ENCODE measurements around the gene FXYD5.
"Not testable (repeated sequence)": the region's sequence is repeated elsewhere in the genome, so short reads cannot be mapped to it uniquely, and the experiment has no call there.

The FXYD5 gene

DNA sequence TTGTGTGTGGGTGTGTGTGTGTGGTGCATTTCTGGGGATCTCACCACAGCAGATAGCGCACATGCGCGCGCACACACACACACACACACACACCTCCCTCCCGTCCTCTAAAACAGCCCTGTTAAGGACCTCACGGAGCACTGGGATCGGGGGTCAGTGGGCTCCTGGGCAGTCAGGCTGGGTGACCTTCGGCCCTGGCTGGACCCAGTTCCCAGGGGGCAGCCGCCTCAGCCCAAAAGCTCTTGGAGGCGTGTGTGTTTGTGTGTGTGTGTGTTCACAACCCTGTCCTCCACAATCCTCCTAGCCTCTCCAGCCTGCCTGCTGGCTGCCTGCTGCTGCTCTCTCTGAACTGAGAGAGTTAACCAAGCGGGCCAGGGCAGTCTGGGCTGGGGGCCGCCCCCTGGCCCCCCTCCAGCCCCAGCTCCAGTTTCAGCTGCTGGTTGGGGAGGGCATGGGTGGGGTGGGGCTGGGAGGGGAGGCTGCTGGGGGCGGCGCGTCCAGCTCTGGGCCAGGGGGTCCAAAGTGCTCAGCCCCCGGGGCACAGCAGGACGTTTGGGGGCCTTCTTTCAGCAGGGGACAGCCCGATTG is 16.1 kb upstream of the FXYD5 start, which contains the start of gene FXYD1:
Gene FXYD1, plus strand, starts transcription at position 520 of the 588 bp plus-strand sequence. CDS start 1,256 bp downstream, outside the sequence.
- DNase-seq (ENCODE audit: low read depth), result no peak

DNA sequence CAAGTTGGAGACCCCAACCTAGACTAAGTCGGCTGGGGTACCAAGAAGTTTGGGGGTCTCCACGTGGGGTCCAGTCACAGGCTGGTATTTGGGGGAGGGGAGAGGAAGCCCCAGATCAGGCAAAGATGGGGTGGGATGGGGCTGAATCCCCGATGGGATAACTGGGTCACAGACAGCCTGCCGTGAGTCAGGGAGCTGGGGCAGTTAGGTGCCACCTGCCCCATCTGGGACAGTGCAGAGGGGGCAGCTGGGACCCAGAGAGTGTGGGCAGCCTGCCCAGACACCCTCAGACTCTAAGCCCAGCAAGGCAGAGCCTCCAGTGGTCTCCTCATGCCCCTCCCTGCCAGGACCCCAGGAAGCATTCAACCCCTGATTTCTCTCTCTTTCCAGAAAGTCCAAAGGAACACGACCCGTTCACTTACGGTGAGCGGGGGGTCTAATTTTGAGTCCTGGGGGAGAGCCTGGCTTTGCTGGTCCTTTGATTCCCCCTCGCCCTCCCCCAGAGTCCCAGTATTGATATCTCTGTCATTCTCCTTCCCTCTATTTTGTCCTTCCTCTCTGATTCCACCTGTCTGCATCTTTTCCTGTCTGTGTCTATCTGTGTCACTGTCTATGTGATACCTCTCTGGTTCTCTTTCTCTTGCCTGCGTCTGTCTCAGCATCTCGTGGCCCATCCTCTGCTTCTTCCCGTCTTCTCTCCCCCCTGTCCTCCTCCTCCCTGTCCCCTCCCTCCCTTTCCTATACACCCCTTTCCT is 14.2 kb upstream of the FXYD5 start:
- no peak for DNase-seq (ENCODE audit: low read depth)

DNA sequence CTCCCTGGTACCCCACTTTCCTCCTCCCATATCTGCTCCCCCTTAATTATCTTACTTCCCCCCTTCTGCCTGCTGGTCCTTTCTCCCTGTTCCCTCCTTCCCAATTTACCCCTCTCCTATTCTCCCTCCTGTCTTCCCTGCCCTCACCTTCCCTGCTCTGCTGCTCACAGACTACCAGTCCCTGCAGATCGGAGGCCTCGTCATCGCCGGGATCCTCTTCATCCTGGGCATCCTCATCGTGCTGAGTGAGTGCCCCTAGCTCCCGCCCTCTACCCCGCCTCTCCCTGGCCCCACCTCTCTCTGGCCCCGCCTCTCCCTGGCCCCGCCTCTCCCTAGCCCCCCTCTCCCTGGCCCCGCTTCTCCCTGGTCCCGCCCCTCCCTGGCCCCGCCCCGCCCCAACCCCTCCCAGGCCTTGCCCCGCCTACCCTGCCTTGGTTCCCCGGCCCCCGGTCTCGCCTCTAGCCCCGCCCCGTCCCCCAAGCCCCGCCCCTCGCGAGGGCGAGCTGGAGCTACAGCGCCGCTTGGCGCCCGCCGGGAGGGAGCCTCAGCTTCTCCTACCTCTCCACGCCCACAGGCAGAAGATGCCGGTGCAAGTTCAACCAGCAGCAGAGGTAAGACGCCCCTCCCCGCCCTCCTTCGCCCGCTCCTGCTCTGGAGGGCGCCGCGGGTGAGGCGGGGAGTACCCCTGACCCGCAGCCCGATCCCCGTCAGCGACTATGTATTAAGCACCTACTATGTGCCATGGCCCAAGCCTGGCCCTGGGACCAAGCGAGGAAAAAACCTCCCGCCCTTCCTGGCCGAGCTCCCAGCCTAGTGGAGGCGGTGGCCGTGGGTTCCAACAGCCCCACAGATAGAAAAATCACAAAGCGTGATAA is 13.3 kb upstream of the FXYD5 start:
- no peak for DNase-seq (ENCODE audit: low read depth)

DNA sequence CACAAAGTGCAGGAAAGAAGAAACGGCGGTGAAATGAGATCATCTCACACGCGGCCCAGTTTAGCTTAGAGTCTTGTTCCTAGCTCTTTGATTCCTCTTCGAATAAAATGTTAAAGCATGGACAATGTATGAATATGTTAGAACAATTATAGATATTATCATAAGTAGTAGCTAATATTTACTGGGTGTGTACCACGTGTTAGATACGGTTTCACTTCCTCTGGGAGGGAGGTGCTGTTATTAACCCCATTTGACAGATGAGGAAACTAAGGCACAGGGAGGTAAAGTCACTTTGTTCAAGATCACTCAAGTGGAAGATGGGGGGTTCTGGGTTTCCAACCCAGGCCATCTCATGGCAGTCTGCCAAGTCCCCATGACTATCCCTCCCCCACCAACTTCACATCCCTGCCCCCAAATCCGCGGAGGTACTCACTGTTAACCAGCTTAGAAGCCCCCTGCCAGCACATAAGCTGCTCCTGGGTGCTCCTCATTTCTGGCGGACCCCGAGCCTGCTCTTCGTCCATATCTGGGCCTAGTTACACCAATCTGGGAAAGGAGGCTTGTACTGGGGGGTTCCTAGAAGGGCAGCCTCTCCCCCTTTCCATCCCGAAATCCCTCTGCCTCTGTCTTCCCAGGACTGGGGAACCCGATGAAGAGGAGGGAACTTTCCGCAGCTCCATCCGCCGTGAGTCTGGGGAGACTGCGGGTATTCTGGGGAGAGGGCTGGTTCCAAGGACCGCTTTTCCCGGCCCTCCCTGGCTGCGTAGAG is 12.5 kb upstream of the FXYD5 start:
- DNase-seq (ENCODE audit: low read depth), result no peak

DNA sequence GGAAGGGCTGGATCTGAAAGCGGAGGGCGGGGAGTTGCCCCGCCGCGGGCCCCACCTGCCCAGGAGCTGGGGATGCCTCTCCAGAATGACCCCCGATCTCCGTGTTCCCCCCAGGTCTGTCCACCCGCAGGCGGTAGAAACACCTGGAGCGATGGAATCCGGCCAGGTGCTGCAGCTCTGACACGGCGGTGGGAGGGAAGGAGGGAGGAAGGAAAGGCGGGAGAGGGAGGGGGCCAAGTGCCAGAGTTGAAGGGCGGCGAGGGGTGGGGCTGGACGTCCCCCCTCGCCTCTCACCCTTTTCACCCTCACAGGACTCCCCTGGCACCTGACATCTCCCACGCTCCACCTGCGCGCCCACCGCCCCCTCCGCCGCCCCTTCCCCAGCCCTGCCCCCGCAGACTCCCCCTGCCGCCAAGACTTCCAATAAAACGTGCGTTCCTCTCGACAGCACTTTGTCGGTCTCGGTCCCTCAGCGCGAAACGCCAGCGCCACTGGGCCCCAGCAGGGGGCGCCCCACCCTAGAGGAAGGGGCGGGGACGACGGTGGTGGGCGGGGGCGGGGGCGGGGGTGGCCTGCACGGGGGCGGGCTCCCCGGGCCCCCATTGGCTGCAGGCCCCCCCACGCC is 11.8 kb upstream of the FXYD5 start:
- no peak for DNase-seq (ENCODE audit: low read depth)

DNA sequence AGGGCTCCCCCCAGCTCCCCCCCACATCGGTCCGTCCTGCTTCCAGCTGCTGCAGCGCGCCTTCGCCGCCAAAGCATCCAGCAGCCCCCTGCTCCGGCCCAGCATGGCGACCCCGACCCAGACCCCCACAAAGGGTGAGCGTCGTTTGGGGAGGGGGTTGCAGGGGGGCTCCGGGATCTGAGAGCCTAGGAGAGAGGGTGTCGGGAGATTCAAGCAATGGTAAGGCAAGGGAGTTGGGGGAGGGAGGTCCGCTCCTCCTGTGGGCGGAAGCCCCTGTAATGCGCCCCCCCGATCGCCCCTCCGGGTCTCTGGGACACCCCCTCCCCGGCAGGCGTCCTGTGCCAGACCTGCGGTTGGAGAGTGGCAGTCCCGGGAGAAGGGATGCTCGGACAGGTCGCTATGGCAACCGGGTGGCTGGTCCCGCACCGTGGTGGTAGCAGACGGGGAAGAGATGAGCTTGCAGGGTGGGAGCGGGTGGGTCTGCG is 11.3 kb upstream of the FXYD5 start, which contains the start of gene FXYD7:
Gene FXYD7, plus strand, starts transcription at position 25 of the 485 bp plus-strand sequence. Its CDS starts 79 bp downstream, at position 104.
- no peak for DNase-seq (ENCODE audit: low read depth)

DNA sequence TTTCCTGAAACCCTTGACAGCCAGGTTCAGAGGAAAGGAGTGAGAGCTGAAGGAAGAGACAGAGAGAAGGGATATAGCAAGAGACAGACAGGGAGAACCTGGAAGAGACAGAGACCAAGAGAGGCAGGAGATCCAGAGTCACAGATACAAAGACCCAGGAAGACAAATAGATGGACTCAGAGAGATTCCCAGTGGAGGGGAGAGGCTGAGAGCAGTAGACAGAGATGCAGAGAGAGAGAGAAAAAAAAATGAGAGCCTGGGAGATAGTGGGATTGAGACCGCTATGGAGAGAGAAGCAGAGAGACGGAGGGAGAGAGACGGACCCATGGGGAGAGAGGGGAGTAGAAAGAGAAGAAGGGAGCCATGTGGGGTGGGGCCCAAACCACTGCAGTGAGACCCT is 10.7 kb upstream of the FXYD5 start:
- no peak for DNase-seq (ENCODE audit: low read depth)

DNA sequence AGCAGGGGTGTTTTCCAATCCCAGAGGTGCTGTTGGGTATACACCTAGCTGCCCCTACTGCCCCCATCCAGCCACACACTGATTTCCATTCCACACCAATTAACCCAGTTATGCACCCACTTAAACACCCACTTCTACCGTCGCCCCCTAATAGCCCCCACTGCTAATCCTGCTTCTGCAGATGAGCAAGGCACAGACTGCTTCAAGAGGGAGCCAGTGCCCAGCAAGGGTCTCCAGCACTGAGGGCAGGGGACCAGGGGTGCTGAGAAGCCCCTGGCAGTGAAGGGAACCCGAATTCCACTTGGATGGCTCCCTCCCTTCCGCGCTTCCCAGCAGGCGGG is 10.3 kb upstream of the FXYD5 start:
- no peak for DNase-seq (ENCODE audit: low read depth)

DNA sequence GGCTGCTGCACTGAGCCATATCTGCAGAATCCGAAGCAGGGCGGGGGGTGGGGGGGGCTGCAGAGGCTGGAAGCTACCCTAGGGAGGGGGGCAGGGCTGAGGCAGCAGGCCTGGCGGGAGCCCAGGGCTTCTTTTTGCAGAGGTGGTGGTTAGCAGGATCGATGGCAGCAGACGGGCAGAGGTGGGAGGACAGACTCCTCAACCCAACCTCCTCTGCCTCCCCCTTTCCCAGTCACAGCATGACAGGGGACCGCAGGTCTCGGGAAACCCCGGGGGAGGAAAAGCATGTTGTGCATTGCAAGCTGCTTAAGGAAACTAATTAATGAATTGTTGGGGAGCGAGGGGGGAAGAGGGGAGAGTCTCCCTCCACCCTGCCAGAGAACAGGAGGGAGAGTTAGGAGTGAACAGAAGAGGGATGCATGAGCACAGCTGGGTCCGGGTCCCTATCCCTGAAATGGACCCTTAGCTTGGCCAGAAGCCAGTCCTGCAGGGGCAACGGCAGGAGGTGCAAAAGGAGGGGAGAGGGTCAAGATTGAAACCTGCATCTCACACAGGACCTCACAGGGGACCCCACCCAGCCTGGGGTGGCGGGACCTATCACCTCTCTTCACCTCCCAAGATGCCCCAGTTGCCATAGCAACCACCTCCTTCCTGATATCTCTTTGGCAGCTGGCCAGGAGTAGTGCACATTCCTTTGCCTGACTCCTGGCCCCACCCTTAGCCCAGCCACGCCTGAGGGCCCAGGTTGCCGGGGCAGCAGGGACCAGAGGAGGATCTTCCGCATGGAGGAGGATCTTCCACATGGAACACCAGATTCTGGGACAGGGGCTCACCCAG is 9.7 kb upstream of the FXYD5 start:
- no peak for DNase-seq (ENCODE audit: low read depth)

DNA sequence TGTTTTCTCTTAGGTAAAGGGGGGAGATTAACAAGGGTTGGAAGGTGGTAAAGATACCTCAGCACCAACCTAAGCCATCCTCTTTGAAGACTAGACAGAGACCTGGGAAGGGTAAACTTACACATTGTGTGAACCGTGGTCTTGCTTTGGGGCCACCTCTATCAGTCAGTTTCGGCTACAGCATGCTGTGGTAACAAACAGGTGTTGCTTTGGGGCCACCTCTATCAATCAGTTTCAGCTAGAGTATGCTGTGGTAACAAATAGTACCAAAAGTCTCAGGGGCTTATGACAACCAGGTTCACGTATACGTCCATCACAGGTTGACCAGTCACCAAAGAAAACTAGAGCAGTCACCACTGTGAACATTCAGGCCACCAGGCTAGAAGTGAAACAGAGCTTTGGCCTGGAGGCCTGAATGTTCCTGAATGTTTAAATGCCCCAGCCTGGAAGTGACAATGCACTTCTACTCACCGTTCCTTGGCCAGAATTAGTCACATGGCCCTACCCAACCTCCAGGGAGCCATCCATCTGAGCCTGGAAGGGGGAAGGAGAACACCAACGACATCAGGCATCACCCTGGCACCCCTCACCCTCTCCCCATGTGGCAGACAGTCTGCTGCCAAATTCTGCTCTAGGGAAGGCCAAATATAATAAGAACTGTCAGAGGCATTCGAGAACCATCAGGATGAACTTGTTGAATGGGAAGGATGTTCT is 7.6 kb upstream of the FXYD5 start:
- DNase-seq (ENCODE audit: low read depth), result no peak

DNA sequence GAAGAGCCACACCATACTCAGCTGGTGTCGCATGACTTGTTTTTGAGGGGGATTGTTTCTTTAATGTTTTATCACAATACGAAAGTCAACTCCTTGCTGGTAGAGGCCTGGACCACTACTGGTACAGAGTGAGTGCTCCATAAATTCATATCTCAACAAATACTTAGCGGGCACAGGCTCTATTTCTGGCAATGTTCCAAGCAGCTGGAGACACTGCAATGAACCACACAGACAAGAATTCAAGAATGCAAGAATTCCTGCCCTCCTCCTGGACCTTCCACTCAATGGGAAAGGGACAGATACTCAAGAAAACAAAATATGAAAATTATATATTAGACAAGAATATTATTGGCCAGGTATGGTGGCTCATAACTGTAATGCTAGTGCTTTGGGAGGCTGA is 5.1 kb upstream of the FXYD5 start:
- DNase-seq (ENCODE audit: low read depth), result no peak

DNA sequence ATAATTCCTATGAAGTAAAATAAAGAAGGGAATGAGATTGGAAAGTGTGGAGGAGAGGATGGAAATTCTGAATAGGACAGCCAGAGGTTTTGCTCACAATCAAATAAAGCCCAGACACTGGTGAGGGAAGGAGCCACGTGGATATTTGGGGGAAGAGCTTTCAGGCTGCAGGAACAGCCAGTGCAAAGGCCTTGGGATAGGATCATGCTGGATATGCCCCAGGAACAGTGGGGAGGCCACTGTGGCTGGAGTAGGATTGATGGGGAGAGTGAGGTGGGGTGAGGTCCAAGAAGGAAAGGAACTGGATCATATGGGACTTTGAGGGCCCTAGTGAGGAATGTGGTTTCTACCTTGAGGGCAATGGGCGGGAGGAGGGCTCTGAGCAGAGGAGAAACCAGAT is 4.1 kb upstream of the FXYD5 start:
- DNase-seq (ENCODE audit: low read depth), result no peak

DNA sequence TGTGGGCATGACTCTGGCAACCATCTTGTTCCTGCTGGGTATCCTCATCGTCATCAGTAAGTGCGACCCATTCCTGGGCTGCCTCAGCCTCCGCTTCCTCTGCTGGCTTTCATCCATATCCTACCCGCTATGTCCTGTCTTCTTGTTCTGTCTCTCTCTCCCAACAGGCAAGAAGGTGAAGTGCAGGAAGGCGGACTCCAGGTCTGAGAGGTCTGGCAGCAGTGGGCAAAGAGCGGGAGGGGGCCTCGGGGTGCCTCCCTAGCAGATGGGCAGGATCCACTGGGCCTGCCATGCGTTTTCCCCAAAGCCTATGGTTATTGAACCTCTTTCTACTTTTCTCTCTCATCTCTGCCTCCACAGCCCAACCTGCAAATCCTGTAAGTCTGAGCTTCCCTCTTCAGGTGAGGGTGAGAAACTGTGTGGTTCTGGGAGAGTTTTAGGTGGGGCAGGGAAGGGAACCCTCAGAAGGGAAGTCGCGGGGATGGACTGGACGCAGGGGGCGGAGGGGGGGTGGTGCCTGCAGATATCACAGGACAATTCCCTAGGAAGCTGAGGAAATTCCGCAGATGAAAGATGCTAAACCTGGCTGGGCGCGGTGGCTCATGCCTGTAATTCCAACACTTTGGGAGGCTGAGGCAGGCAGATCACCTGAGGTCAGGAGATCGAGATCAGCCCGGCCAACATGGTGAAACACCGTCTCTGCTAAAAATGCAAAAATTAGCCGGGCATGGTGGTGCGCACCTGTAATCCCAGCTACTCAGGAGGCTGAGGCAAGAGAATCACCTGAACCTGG is 3.1 kb upstream of the FXYD5 start:
- no peak for DNase-seq (ENCODE audit: low read depth)

DNA sequence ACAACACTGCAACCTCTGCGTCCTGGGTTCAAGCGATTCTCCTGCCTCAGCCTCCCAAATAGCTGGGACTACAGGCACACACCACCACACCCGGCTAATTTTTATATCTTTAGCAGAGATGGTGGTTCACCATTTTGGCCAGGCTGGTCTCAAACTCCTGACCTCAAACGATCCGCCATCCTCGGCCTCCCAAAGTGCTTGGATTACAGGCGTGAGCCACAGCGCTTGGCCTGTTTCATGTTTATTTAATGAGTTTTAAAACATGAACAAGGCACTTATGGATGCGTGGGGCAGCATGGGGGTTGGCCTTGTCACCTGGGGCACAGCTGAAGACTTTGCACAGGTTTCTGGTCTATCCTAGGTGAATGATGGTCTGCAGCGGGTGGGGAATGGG is 1.4 kb upstream of the FXYD5 start:
- DNase-seq (ENCODE audit: low read depth), result not testable (repeated sequence)

DNA sequence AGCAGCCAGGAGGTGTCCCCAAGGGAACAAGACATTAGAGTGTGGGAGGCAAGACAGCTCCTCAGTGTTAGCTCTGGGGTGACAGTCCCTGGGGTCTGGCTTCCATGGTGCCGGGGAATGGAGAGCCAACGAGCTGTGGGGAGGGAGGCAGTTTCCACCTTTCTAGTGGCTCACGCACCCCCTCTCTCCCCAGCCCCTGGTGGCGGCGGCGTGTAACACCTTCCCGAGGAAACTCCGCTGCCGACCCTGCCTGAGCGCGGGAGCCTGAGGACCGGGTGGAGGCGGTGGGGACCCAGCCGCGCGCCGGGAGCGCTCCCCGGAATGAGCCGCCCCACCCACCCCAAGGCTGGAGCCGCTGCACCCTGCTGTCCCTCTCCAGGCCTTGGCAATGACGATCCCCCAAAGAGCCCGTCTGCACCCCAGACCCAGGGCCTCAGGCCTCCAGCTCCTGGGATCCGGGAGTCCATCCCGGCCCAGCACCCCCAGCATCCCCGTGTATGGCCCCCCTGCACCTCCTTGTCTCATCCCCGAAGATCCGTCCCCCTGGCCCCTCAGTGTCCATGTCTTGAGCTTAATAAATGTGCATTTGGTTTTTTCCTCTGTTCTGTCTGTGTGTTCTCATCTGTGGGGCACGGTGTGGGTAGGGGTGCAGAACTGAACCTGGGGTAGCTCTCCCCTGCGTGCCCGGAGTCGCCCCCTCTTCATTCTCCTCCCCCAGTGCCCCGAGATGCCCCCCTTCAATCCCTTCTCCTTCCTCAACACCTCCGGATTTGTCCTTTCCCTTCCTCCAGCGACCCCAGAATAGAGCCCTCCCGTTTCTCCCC is 622 bp upstream of the FXYD5 start:
- no peak for DNase-seq (ENCODE audit: low read depth)

DNA sequence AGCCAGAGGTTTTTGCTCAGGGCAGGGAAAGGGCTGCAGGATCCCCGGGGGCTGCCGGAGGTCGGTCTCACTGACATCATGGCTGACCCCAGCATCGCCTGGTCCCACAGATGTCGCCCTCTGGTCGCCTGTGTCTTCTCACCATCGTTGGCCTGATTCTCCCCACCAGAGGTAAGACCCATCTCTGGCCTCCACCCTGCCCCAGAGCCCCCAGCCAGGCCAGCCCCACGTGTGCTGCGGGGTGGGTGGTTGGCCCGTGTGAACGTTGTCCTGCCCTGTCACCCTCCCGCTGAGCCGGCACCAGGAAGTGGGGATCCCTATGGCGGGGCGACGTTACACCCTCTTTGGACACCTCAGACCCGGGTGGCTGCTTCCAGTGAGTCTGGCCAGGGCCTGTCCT is 906 bp downstream of the FXYD5 start:
- no peak for DNase-seq (ENCODE audit: low read depth)

DNA sequence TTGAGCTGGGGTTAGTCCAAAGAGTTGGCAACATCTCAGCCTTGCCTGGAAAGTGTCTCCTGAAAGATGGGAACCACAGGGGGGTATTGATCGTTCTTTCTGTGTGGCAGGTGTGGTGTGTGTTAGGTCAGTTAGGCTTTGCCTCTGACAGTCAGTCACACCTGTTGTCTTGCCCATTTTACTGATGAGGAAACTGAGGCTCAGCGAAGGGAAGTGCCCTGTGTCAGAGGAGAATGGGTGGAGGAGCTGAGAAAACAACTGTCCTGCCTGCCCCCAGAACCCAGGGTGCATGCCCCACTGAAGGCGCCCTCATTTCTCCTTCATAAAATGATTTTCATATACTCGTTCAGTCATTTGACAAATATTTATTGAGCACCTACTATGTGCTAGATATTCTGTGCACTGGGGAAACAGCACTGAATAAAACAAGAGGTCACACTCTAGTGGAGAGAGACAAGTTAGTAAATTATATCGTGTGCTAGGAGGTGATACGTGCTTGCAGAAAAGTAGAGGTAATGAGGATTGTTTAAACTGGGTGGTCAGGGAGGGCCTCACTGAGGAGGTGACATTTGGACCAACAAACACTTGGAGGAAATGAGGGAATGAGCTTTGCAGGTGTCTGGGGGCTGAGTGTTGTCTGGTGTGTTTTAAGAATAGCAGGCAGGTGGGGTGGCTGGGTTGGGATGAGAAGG is 1.6 kb downstream of the FXYD5 start:
- DNase-seq (ENCODE audit: low read depth), result no peak

DNA sequence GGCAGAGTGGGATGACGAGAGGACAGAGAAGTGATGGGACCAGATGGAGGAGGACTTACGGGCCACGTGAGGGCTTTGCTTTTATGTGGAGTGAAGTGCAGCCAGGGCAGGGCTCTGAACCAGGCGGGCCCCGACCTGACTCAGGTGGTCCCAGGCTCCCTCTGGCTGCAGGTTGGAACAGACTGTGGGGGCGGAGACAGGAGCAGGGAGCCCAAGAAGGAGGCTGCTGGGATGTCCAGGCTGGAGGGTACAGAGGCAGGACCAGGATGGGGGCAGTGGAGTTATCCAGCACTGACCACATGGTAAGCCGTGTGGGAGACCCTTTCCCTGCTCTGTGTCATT is 2.1 kb downstream of the FXYD5 start:
- no peak for DNase-seq (ENCODE audit: low read depth)
